OCI-LY3 (cell line): ENCODE data around the gene ADGRG6.

Source experiments
- H2AFZ ChIP-seq: fragments of 200-600, 300-600 bp; shearing (Covaris generic); 2 replicates; pipeline ENCODE4 v1.6.0; 2014; ENCODE audit warnings: antibody characterized with exemption, low read depth, low read length
- H3K27ac ChIP-seq: fragments of 200-600, 300-600 bp; sonication (generic); 2 replicates; pipeline ENCODE4 v1.5.1; 2014; ENCODE audit warnings: mild to moderate bottlenecking, low read length, moderate library complexity, mixed read lengths
- H3K27me3 ChIP-seq: fragments of 200-600, 300-600 bp; sonication (generic); 2 replicates; pipeline ENCODE4 v1.6.1; 2014; ENCODE audit warnings: low read depth, low read length, mixed read lengths
- H3K36me3 ChIP-seq: fragments of 200-600, 300-600 bp; sonication (generic); replicated peaks from 2 replicates; pipeline ENCODE3; 2014; ENCODE audit warnings: low read depth, low read length, mixed read lengths
- H3K4me1 ChIP-seq: fragments of 300-600, 200-600 bp; sonication (generic); 2 replicates; pipeline ENCODE4 v1.6.1; 2014; ENCODE audit warnings: low read length, mixed read lengths
- H3K4me2 ChIP-seq: fragments of 200-600, 300-600 bp; sonication (generic); 2 replicates; pipeline ENCODE4 v1.6.1; 2014; ENCODE audit warnings: low read length, mixed read lengths
- H3K4me3 ChIP-seq: fragments of 300-600, 200-600 bp; sonication (generic); 2 replicates; pipeline ENCODE4 v1.5.1; 2014; ENCODE audit warnings: antibody characterized with exemption, mild to moderate bottlenecking, low read length, moderate library complexity
- H3K79me2 ChIP-seq: fragments of 300-600, 200-600 bp; shearing (Covaris generic); 2 replicates; pipeline ENCODE4 v1.6.1; 2014; ENCODE audit warnings: mild to moderate bottlenecking, low read length, mixed read lengths
- H3K9ac ChIP-seq: fragments of 300-600, 200-600 bp; shearing (Covaris generic); 2 replicates; pipeline ENCODE4 v1.6.0; 2014; ENCODE audit warnings: mild to moderate bottlenecking, low read length, moderate library complexity
- H3K9me3 ChIP-seq: fragments of 200-600, 300-600 bp; shearing (Covaris generic); 2 replicates; pipeline ENCODE4 v1.6.1; 2014; ENCODE audit warnings: low read length, mixed read lengths; ENCODE audit not compliant: insufficient read depth
- H4K20me1 ChIP-seq: fragments of 200-600, 300-600 bp; sonication (generic); 2 replicates; pipeline ENCODE4 v1.6.1; 2016; ENCODE audit warnings: low read length, mixed read lengths; ENCODE audit not compliant: insufficient read depth
- CTCF ChIP-seq: fragments of 200-600, 300-600 bp; sonication (generic); IDR thresholded peaks from 2 replicates; pipeline ENCODE4 v1.5.1; 2014; ENCODE audit warnings: antibody characterized with exemption, low read length, low read depth
- EZH2phosphoT487 ChIP-seq: fragments of 200-600 bp; shearing (Covaris generic); IDR thresholded peaks from 2 replicates; pipeline ENCODE4 v1.6.1; 2018; ENCODE audit warnings: antibody characterized with exemption, mixed run types, low read depth

ADGRG6 gene

GRCh38 chr6:142367501-142368018 lies 65.8 kb downstream of the ADGRG6 start:
- no peak overlapping the region for H3K27ac ChIP-seq
- H3K4me1 ChIP-seq: peaks cover 5% of the 10 kb centered on the region; the same call in 1 of the 2 replicates
- TF ChIP-seq CTCF (no peak), EZH2phosphoT487 (no peak)
- no peak overlapping the region for H3K4me3 ChIP-seq
- H2AFZ ChIP-seq: no peak overlapping the region
- H4K20me1 ChIP-seq: no peaks in the 10 kb centered on the region
- H3K27me3 ChIP-seq: no peaks in the 10 kb centered on the region
- H3K9ac ChIP-seq: no peak overlapping the region
- no peaks in the 10 kb centered on the region for H3K36me3 ChIP-seq
- H3K79me2 ChIP-seq: no peaks in the 10 kb centered on the region
- no peak overlapping the region for H3K4me2 ChIP-seq
- no peaks in the 10 kb centered on the region for H3K9me3 ChIP-seq

GRCh38 chr6:142369266-142369665 lies 67.5 kb downstream of the ADGRG6 start:
- H2AFZ ChIP-seq: no peak overlapping the region
- no peak for TF ChIP-seq CTCF
- no peak for TF ChIP-seq EZH2phosphoT487
- no peak overlapping the region for H3K4me3 ChIP-seq
- no peaks in the 10 kb centered on the region for H4K20me1 ChIP-seq
- no peak overlapping the region for H3K27ac ChIP-seq
- H3K4me1 ChIP-seq: peaks cover 5% of the 10 kb centered on the region; the same call in 1 of the 2 replicates
- no peak overlapping the region for H3K4me2 ChIP-seq
- no peaks in the 10 kb centered on the region for H3K36me3 ChIP-seq
- H3K9me3 ChIP-seq: no peaks in the 10 kb centered on the region
- no peaks in the 10 kb centered on the region for H3K79me2 ChIP-seq
- H3K27me3 ChIP-seq: no peaks in the 10 kb centered on the region
- no peak overlapping the region for H3K9ac ChIP-seq

DNA sequence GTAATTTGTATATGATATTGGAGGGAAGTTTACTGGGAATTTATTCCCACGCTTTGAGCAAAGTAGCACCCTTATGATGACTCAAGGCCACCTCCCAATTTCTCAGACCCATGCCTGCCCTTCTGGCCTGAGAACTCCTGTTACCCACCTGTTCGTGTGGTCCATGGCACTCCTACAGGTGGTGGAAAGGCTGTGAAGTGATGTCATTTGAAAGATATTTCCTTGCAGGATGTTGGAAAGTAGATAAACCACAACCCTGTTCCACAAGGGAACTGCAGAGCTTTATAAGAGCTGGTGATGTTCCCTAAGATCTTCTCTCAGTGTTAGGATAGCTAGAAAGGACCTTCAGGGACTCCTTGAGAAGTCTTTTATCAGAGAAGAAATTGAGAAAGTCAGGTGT lies 70.5 kb downstream of the ADGRG6 start:
- Histone ChIP-seq H3K36me3 (no peaks in the 10 kb centered on the region), H3K27ac (no peak overlapping the region), H3K4me2 (no peak overlapping the region), H4K20me1 (no peaks in the 10 kb centered on the region), H2AFZ (no peak overlapping the region), H3K27me3 (no peaks in the 10 kb centered on the region), H3K79me2 (no peaks in the 10 kb centered on the region), H3K9ac (no peak overlapping the region), H3K4me3 (no peak overlapping the region), H3K4me1 (peaks cover 5% of the 10 kb centered on the region; the same call in 1 of the 2 replicates), H3K9me3 (no peaks in the 10 kb centered on the region)
- TF ChIP-seq EZH2phosphoT487 (no peak), CTCF (no peak)

GRCh38 chr6:142373268-142374090 lies 71.7 kb downstream of the ADGRG6 start:
- no peak overlapping the region for H2AFZ ChIP-seq
- no peak overlapping the region for H3K27ac ChIP-seq
- H3K79me2 ChIP-seq: no peaks in the 10 kb centered on the region
- H3K4me2 ChIP-seq: no peak overlapping the region
- no peaks in the 10 kb centered on the region for H3K27me3 ChIP-seq
- H3K9me3 ChIP-seq: no peaks in the 10 kb centered on the region
- no peak overlapping the region for H3K4me3 ChIP-seq
- no peaks in the 10 kb centered on the region for H4K20me1 ChIP-seq
- peaks cover 9% of the 10 kb centered on the region for H3K4me1 ChIP-seq
- no peaks in the 10 kb centered on the region for H3K36me3 ChIP-seq
- no peak overlapping the region for H3K9ac ChIP-seq
- TF ChIP-seq EZH2phosphoT487 (no peak), CTCF (no peak)
